GM18502 (cell line): ENCODE results near the gene CDADC1.
"Not testable (repeated sequence)": the region's sequence is repeated elsewhere in the genome, so short reads cannot be mapped to it uniquely, and the experiment has no call there.

Experiments used
- ATAC-seq: cut with Tn5 transposase; IDR thresholded peaks from one replicate; pipeline ENCODE4 v1.9.1; 2021; ENCODE audit warnings: mild to moderate bottlenecking; ENCODE audit not compliant: unreplicated experiment, poor library complexity

The CDADC1 gene

DNA sequence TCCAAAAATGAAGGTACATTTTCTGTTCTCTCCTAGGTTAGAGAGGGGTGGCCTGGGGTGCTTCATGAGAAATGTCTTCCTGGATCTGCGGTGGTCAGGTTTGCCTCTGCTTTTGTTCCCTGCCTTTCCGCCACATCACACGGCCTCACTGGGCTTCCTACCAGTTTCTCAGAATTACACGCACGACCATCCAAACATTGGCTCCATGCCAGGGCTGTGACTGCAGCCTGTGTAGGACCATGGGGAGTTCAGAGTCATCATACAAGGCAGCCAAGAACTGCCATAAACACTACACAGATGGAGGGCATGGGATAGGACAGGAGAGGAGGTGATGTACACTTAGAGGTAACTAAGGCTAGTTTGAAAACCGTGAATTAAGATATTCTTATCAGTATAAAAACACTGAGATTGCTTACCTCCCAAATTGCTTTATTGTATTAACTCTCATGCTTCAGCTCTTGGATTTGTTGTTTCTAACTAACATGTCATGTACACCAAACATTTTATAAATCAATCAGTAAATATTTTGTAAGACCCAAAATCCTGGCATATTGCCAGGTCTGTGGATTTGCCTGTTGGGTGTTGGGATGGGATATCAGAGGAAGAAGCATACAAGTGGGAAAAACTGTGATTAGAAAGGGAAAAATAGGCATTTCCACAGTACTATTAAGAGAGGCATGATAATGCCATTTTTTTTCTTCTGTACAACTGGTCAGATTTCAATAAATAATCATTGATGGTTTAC lies 45.2 kb downstream of the CDADC1 start:
- ATAC-seq = no peak

DNA sequence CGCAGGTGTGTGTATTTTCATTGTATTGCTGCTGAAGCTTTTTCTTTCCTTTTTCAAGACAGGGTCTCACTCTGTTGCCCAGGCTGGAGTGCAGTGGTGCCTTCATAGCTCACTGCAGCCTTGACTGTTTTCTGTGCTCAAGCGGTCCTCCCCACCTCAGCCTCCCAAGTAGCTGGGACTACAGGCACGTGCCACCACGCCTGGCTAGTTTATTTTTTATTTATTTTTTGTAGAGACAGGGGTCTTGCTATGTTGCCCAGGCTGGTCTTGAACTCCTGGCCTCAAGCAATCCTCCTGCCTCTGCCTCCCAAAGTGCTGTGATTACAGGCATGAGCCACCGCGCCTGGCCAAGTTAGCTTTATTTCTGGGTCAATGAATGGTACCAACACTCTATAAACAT lies 47.0 kb downstream of the CDADC1 start:
- ATAC-seq = not testable (repeated sequence)

DNA sequence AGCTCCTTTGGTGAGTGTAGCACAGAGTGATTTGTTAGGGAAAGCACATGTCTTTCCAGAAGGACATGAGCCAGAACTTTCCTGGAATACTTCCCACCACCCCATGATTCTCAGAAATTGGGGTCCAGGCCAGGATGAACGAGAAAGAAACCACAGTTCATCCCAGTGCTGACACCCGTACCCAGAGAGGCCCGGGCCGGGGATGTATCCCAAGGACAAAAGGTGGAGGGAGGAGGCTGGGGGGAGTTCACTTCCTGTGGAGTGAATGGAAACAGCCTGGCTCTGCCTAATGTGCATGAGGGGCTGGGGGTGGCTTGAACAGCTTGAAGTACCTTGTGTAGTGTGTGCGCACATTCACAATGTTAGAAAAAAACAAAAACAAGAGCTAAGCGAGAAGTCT lies 47.5 kb downstream of the CDADC1 start:
- ATAC-seq = no peak

DNA sequence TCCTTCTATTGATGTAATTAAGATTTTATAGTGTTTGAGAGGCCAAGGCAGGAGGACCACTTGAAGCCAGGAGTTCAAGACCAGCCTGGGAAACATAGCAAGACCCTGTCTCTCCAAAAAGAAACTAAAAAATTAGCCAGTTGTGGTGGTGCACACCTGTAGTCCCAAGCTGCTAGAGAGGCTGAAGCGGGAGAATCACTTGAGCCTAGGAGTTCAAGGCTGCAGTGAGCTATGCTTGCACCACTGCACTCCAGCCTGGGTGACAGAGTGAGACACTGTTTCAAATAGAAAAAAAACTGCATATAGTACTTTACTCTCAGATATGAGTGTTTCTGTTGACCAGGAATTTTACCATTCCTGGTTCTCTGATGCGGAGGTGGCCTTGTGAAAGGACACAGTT lies 48.9 kb downstream of the CDADC1 start:
- no peak for ATAC-seq

DNA sequence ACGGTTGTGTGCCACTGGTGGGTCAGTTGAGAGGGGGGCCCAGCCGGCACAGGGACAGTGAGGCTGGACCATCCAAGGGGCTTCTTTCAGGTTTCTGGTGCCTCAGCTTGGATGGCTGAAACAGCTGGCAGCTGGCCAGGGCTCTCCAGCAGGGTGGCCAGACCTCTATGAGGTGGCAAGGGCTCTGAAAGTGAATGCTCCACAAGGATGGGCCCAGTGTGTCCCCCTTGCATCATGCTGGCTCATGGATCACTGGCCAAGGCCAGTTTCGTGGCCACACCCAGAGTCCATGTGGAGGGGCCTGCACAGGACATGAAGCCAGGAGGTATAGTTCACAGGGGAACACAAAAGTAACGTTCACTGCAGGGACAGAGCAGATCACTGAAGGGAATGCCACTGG lies 49.6 kb downstream of the CDADC1 start:
- no peak for ATAC-seq

DNA sequence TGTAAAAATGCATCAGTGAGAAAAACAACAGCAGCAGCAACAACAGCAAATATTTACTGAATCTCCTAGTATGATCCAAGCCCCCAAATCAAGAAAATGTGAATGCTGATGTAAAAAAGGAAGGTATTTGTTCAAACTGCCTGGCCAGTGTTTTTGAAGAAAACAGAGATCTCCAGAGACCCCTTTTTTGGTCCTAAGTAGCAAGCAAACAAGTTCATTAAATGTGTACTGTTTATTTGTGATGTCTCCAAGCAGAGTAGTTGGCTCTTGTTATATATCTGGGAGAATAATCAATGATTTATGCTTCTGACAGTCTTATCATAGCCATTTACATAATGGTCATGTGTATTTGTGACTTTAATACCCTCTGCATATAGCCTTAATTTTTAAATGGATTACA lies 50.7 kb downstream of the CDADC1 start:
- ATAC-seq = no peak

DNA sequence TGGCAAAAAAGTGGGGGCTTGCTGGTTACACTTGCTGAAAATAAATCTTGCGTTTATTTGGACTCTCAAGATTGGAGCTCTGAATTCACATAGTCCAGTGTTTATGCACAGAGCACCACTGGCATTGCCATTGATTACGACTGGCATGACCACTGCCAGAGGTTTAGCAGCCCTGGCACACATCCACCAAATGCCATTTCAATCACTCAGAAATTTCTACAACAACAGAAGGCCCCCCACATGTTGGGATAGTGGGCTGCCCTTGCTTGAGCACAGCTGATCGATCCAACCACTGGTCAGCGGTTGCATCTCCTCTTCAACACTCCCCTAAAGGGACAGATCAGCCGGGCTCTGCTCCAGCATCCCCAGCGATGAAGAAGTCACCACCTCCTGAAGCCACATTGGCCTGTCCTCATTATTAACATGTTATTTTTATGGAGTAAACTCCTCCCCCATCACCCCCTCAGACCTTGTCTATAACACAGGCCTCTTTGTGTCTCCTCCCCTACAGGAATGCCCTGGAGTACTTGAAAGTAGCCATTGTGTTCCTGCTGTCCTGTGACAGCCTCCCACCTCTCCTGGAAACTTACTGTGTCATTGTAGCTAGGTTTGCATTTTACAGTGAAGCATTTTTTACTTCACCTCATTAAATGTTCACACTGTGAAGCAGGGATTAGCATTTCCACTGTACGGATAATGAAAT lies 51.3 kb downstream of the CDADC1 start:
- no peak for ATAC-seq

DNA sequence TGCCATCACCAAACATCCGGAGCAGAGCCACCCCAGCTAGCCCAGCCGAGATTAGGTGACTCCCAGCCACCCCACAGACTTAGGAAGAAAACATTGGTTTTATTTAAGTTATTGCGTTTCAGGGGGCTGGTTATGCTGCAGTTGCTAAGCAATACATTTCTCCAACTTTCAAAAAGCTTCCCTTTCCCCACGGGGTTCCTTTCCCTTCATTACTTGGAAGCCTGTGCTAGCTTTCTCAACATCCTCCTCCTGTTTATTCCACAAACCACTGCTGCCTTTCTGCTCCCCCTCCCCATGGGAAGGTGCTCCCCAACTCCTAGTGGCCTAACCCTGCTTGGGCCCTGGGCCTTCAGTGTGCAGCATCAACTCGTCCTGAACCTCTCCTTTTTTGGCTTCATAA lies 52.6 kb downstream of the CDADC1 start:
- ATAC-seq = no peak

DNA sequence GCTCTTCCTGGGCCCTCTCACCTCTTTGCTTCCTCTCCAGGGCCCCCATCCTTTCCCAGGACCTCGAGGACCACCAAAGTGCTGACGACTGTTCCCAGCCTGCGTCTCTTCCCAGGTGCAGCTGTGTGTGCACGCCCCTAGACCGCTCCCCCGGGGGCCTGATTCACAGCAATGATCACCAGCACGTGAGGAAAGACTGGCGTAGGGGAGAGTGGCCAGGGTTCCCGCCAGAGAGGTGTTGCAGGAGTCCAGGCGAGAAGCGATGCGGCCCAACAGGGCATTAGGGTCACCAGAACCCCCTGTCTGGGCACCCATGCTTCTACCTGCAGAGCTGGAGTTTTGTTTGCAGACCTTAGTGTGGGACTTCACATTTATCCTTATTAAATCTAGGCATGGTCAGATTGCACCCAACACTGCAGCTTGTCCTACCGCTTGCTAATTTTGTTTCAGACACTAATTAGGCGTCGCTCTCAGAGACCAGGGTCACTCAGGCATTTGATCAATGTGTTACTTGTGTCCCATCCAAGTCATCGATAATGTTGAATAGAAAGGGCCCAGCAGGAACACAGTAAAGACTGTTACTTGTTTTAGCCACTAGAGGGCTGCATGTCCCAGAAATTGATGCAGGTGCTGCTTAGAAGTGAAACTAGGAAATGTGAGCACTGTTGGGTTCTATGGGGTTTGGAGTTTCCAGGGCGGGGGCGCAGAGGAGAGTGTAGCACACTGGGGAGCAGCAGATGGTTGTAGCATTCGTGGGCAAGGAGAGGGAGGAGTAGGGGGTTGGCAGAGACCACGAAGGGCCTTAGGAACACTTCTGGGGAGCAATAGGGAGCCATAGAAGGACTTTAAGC lies 53.2 kb downstream of the CDADC1 start:
- ATAC-seq = peak; percentile 94

DNA sequence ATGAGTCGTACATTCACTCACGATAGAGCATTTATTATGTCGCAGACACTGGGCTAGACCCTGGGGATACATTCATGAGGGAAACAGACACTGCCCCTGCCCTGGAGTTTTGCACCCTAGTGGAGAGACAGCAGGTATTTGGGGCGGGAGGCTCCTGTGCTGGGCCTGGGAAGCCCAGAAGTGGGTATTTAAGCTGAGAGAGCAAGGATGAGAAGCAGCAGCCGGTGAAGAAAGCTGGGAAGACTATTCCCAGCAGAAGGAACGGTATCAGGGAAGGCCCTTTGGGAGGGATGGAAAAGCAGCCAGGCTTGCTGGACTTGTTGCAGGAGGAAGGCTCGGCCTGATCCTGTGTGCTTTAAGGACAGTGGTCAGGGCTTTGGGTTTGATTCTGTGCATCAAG lies 54.5 kb downstream of the CDADC1 start:
- ATAC-seq = no peak

DNA sequence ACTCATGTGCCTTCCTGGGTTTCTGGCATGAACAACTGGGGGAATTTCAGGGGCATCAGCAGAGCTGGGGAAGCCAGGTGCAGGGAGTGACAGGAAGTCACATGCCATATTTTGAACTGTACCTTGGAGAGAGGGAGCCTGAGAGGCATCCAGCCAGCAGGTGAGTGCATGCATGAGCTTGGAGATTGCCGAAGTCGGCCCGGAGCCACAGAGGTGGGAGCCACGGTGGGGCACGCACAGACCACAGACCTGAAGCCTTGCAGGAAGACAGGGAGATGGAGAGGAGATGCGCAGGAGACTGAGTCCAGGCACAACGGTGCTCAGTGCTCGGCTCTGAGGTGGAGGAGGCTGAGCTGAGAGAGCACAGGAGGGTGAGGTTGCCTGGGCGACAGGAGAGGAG lies 55.1 kb downstream of the CDADC1 start:
- no peak for ATAC-seq

DNA sequence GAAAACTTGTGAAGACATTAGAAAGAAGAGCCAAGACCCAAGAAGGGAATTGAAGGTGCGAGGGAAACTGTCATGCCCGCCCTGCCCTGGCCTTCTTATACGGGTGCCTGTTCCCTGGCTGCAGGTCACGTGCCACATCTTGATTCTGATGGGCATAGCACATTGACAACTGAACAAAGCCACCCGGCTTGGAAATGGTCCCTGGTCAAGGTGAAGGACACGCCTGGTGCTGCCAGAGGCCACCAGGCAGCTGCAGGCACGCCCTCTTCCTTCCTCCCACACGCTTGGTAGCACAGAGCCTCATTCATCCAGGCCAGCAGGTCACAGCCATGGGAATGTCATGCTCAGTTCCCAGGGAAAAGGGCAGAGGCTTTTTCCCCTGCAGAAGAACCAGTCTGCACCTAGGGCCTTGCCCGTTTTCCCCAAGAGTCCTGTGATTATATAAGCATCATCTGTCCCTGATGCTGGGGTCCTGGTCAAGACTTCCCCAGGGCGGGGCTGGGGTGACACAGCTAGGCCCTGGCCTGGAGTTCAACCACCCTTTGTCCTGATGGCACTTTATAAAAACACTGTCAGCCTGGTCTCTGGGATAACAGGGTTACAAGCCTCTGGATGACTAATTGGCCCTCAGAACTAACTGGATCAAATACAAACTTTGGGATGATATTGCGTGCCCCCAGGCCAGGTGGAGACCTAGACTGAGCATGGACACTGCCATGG lies 56.0 kb downstream of the CDADC1 start:
- ATAC-seq = no peak

DNA sequence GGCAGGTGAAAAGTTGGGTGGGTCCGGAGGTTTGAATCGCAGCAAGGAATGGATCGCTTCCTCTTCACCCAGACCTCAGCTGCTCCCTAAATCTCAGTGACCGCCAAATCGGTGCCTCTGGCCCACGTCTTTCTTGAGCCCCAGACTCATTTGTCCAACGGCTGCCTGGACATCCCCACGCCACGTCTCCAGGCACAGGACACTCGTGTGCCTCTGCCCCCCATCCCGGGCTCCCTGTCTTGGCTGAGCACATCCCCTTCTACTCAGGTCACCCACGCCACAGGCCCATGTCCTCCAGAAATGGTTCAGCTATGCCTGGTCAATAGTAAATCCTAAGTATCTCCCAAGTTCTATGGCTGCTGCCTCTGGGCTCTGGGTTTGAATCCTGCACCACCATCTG lies 56.6 kb downstream of the CDADC1 start:
- no peak for ATAC-seq

DNA sequence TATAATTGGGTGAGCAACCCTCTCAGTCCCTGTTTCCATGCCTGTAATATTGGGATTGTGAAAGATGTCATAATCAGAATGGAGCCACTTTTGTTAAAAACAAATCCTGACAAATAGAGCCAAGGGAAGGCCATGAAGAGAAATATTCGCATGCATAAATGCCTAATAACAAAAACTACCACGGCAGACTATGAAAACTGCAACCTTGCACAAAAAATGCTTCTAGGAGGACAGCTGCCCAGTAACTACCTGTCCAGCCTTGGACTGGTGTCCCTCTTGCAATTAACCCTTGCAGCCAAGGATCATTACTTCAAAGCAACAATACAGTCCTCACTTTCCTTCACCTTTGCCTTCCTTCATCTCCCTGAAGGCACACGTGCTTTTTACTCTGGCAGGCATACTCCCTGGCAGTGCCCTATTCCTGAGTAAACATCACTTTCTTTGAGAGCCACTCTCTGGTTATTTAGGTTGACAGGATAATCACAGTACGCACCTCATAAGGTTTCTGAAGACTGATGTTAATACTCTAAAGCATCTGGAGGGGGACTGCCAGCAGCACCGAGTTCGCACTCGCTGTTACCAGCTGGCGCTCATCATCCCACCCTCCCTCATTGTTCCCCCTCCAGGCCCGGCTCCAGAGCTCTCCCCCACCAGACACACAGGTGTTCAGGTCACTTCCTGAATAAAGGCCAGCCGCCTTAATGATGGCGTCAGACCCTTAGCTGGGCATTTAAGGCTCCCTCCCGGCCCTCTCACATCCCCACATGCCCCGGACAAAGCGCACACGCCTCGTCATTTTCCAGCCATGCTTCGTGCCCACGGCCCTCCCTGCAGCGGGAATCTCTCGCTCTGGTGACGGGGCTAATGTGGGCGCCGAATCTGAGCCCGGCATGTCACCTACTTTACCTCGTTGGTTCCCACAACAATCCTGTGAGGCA lies 57.3 kb downstream of the CDADC1 start:
- ATAC-seq = no peak

DNA sequence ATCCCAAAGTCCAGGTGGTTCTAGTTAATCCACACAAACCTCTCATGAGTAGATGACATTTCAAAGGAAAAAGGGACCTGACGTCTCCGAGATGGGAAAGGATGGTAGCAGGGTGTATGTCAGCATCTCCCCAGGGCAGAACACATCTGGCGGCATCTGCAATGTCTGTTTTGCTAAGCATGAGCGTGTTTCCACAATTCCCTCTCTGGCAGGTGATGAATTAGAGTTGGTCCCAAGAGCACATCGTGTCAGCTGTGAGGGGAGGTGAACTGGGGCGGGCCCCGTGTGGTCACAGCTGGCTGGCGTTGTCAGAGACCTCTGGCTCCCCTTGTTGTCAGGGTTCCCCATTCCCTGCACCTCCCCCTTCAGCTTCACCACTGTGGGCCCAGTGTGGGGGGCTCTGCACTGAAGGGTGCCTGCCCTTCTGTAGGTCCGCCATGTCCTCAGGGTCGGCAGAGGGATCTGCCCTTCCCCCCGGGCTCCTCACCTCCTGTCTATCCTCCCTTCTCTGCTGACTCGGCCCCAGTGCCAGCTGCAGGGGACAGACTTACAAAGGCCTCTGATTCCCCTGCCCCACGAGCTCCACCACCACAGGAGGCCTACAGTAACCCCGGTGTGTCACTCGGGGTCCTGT lies 58.2 kb downstream of the CDADC1 start:
- ATAC-seq = no peak

DNA sequence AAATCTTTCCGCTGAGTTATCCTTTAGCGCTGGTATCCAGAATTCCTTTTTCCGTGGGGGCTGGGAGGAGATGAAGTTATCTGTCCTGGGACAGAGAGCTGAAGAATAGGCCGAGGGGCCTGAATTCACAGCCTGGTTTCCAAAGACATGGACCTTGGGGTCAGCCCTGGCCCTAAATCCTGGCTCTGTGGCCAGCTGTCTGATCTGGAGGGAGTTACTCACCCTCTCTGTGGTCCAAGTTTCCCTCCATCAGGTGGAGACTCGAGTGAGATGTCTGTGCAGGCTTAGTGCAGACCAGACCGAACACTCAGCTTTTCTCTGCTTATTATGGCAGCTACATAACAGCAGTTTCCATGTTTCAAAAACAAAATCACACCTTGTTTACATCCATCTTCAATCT lies 59.6 kb downstream of the CDADC1 start:
- no peak for ATAC-seq

DNA sequence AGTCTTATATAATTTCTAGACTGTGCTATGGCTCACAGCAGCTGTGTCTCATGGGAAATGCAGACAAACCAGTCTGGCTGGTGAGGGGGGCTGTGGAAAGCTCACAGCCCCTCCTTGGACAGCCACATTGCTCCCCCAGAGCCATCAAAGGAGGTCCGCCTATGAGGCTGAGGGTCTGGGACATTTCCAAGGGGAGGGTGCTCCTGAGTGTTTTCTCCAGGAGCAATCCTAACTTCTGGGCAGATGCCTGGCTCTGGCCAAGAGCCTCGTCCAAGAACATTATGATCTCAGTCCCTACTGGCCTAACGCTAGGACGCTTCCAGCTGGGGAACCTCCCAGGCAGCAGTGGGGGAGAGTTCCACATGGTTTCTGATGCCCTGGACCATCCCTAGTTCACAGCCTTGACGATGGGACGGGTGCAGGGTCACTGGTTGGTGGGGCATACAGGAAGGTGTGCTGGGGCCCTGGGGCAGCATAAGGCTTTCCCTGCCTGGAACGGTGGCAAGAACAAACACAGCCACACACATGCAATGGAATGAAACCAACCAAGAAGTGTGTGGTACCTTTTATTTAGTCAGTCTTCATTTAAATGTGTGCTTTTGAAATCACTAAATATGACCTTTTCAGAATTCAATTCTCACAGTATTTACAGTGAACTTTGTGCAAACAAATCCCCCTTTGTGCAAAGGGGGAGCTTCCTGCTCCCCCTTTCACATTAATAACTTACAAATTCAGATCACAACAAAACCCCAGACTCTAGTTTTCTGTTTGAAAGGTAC lies 60.6 kb downstream of the CDADC1 start:
- no peak for ATAC-seq

DNA sequence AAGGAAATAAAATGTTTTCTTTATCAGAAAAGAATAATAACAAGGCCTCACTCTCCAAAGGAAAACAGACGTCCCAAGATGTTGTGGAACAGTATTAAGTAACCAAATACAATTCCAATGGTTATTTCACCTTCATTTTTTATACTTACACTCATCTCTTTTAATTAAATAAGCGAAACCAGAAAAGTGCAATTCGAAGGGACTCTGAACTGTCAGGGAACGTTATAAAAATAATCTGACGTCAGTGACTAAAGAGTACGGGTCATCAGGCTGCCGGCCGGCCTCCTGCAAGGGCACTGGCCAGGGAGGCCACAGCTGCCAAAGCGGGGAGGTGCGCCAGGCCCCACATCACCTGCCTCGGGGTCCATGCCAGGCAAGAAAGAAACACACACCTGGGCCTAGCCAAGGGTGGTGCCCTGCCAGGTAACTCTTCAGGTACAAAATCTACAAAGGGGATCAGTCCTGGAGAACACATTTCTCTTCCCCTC lies 61.2 kb downstream of the CDADC1 start:
- no peak for ATAC-seq
